Cardiac septum (tissue), 1 donor: ENCODE results near the gene JMJD8. TPM values are rescaled to one million over a fixed set of nuclear protein-coding genes. Genes with fewer than 3 reads are reported as not detected.

ENCODE experiments used
- DNase-seq: peaks from one replicate; pipeline ENCODE4 v3.0.0-alpha.2; 2020; ENCODE audit warnings: low spot score
- intact Hi-C: fragments of 100-400 bp; cut with DNase I; formaldehyde crosslinking; loops from one replicate; pipeline ENCODE4 v1.14.0; 2022
- total RNA-seq: library from RNA; stranded (reverse); fragmentation: NEBNext Ultra II Directional; extraction: Animal tissue kit (Norgen Biotek cat#: 25700); gene quantifications from one replicate; pipeline ENCODE4 v1.2.1, GENCODE V29; 2021
- donor health status: DM: no; HTN: no; CAD: no.

Gene JMJD8
- total RNA-seq, 1 donor from 2014 or later, result 50.5 TPM

DNA sequence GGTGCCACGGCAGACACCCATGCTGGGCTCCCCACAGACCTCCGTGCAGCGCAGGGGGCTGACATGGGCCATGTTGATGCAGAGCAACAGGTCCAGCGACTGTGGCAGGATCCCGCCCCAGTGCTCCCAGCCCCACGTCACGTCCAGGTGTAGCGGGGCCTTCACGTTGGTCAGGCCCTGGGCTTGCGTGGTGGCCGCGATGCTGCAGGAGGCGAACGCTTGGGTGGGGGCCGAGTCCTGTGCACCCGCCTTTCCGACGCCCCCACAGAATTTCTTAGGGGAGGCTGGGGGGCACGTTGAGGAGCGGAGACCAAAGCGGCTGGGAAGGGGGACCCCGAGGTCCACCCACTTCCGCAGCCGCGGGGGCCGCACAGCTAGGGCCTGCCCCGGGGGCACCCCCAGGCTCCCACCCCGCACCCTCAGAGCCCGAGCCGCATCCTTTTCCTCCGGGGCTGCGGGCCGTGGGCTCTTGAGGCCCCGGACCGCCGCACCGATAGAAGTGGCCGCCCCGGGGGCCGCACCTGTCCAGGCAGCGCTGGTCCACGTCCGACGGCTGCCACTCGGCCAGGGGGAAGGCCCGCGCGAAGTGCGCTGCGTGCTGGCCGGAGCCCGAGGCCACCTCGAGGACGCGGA lies 48.4 kb downstream of the JMJD8 start:
- intact Hi-C loops, result no loop called here
- DNase-seq, result no peak

GRCh38 chr16:634996-635395 lies 49.1 kb downstream of the JMJD8 start:
- intact Hi-C loops, result no loop called here
- DNase-seq, result no peak

GRCh38 chr16:634051-634670 lies 50.0 kb downstream of the JMJD8 start:
- no peak for DNase-seq
- intact Hi-C loops, result no loop called here

GRCh38 chr16:633336-634050 lies 50.6 kb downstream of the JMJD8 start:
- intact Hi-C loops, result no loop called here
- no peak for DNase-seq

DNA sequence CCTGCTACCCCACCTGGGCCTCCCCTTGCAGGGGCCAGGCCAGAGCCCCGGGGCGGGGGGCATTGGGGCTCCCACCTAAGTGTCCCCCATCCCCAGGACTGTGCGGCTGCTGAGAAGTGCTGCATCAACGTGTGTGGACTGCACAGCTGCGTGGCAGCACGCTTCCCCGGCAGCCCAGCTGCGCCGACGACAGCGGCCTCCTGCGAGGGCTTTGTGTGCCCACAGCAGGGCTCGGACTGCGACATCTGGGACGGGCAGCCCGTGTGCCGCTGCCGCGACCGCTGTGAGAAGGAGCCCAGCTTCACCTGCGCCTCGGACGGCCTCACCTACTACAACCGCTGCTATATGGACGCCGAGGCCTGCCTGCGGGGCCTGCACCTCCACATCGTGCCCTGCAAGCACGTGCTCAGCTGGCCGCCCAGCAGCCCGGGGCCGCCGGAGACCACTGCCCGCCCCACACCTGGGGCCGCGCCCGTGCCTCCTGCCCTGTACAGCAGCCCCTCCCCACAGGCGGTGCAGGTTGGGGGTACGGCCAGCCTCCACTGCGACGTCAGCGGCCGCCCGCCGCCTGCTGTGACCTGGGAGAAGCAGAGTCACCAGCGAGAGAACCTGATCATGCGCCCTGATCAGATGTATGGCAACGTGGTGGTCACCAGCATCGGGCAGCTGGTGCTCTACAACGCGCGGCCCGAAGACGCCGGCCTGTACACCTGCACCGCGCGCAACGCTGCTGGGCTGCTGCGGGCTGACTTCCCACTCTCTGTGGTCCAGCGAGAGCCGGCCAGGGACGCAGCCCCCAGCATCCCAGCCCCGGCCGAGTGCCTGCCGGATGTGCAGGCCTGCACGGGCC lies 51.4 kb downstream of the JMJD8 start:
- intact Hi-C loops, result no loop called here
- DNase-seq, result no peak

DNA sequence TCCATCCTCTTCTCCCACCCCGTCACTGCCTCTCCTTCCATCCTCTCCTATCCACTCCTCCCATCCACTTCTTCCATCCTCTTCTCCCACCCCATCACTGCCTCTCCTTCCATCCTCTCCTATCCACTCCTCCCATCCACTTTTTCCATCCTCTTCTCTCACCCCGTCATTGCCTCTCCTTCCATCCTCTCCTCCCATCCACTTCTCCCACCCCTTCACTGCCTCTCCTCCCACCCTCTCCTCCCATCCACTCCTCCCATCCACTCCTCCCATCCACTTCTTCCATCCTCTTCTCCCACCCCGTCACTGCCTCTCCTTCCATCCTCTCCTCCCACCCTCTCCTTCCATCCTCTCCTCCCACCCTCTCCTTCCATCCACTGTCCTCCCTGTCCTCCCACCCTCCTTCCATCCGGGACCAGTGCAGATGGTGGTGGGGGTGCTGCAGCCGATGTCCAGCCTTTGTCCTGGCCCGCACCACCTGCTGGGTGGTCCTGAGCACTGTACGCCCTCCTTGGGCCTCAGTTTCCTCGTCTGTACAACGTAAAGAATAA lies 52.3 kb downstream of the JMJD8 start:
- DNase-seq, result no peak
- intact Hi-C loops, result no loop called here

Other genes with a start within 250 kb of the JMJD8 start
- 18.5 TPM for gene CAPN15, start 156.6 kb downstream of the JMJD8 start, total RNA-seq
- gene PRR35, start 123.9 kb downstream of the JMJD8 start, total RNA-seq, result not detected
- gene NHLRC4, start 117.3 kb downstream of the JMJD8 start, total RNA-seq, result 0.30 TPM
- gene PIGQ, start 114.4 kb downstream of the JMJD8 start, total RNA-seq, result 25.5 TPM
- gene RAB40C, start 94.3 kb downstream of the JMJD8 start, total RNA-seq, result 19.4 TPM
- 0.40 TPM for gene WFIKKN1, start 53.3 kb downstream of the JMJD8 start, total RNA-seq
- gene METTL26, start 48.0 kb downstream of the JMJD8 start, total RNA-seq, result 47.7 TPM
- 90.3 TPM for gene MCRIP2, start 42.5 kb downstream of the JMJD8 start, total RNA-seq
- 13.9 TPM for gene WDR90, start 35.0 kb downstream of the JMJD8 start, total RNA-seq
- 102 TPM for gene RHOT2, start 16.2 kb downstream of the JMJD8 start, total RNA-seq
- gene RHBDL1, start 8.7 kb downstream of the JMJD8 start, total RNA-seq, result 1.8 TPM
- gene STUB1, start 3.9 kb downstream of the JMJD8 start, total RNA-seq, result 110 TPM
- gene WDR24, start 6.1 kb upstream of the JMJD8 start, total RNA-seq, result 9.1 TPM
- gene FBXL16, start 21.5 kb upstream of the JMJD8 start, total RNA-seq, result 1.5 TPM
- 73.3 TPM for gene METRN, start 30.8 kb upstream of the JMJD8 start, total RNA-seq
- gene ANTKMT, start 36.8 kb upstream of the JMJD8 start, total RNA-seq, result 36.6 TPM
- gene CCDC78, start 42.1 kb upstream of the JMJD8 start, total RNA-seq, result 0.16 TPM
- 10.9 TPM for gene HAGHL, start 42.8 kb upstream of the JMJD8 start, total RNA-seq
- 21.7 TPM for gene CIAO3, start 56.7 kb upstream of the JMJD8 start, total RNA-seq
- not detected for gene MSLN, start 76.4 kb upstream of the JMJD8 start, total RNA-seq
- gene RPUSD1, start 104.0 kb upstream of the JMJD8 start, total RNA-seq, result 7.9 TPM
- gene CHTF18, start 104.3 kb upstream of the JMJD8 start, total RNA-seq, result 7.1 TPM
- not detected for gene GNG13, start 116.4 kb upstream of the JMJD8 start, total RNA-seq